Measurements from ENCODE around the gene ZKSCAN5.

The ZKSCAN5 gene

DNA sequence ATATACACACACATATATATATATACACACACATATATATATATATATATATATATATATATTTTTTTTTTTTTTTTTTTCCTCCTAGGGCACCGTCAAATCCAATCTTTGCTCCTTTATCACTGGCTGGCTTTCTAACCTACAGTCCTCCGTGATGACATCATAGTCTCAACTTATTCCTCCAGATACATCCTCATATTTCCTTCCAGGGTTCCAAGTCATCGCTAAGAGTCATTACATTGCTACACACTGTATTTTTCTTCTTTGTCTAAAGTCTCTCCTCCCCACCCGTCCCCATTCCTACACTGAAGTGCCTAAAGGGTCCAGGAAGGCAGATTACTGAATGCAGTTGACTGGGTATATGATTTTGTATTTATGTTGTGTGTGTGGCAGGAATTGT, 48.6 kb downstream of the ZKSCAN5 start:
- DNase-seq (ENCODE audit: low read depth) = no peak
- no peak overlapping the region for H3K4me3 ChIP-seq (ENCODE audit: low read length)
- TF ChIP-seq, protein P1, sequence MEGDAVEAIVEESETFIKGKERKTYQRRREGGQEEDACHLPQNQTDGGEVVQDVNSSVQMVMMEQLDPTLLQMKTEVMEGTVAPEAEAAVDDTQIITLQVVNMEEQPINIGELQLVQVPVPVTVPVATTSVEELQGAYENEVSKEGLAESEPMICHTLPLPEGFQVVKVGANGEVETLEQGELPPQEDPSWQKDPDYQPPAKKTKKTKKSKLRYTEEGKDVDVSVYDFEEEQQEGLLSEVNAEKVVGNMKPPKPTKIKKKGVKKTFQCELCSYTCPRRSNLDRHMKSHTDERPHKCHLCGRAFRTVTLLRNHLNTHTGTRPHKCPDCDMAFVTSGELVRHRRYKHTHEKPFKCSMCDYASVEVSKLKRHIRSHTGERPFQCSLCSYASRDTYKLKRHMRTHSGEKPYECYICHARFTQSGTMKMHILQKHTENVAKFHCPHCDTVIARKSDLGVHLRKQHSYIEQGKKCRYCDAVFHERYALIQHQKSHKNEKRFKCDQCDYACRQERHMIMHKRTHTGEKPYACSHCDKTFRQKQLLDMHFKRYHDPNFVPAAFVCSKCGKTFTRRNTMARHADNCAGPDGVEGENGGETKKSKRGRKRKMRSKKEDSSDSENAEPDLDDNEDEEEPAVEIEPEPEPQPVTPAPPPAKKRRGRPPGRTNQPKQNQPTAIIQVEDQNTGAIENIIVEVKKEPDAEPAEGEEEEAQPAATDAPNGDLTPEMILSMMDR (conservative IDR thresholded peaks at IDR 0.05; ENCODE audit: low read length) = no peak

DNA sequence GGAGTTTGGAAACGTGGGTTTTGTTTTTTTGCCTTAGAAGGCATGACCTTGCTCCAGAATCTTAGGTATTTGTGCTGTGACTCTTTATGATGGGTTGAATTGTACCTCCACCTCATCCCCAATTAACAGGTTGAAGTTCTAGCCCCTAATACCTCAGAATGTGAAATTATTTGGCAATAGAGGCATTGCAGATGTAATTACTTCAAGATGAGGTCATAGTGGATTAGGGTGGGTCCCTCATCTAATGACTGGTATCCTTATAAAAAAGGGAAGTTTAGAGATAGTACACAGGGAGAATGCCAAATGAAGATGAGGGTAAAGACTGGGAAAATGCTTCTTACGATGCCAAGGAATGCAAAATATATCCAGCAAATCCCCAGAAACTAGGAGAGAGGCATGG, 50.5 kb downstream of the ZKSCAN5 start:
- H3K4me3 ChIP-seq (ENCODE audit: low read length) = no peak overlapping the region
- DNase-seq (ENCODE audit: low read depth) = no peak
- TF ChIP-seq, protein P1 (conservative IDR thresholded peaks at IDR 0.05; ENCODE audit: low read length) = no peak

DNA sequence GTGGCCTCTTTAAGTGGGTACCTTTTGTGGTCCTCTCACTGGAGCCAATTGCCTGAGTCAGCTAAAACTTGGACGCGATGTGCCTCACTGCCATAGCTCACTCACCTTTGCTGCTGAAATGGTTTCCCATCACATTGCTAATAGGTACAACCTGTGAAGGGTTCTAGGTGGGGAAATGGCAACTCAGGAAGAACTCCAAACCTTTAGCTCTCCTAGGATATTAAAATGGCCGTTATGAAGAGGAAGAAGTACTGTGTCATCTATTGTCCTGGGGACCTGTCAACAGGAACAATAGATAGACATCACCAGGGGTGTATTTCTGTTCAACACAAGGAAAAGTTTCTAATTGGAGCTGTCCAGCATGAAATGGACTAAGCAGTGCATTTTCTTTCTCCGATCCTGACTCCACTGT, 52.7 kb downstream of the ZKSCAN5 start:
- H3K4me3 ChIP-seq (ENCODE audit: low read length) = peak overlapping the region; percentile 91
- TF ChIP-seq, protein P1 (conservative IDR thresholded peaks at IDR 0.05; ENCODE audit: low read length) = no peak
- DNase-seq (ENCODE audit: low read depth) = no peak

DNA sequence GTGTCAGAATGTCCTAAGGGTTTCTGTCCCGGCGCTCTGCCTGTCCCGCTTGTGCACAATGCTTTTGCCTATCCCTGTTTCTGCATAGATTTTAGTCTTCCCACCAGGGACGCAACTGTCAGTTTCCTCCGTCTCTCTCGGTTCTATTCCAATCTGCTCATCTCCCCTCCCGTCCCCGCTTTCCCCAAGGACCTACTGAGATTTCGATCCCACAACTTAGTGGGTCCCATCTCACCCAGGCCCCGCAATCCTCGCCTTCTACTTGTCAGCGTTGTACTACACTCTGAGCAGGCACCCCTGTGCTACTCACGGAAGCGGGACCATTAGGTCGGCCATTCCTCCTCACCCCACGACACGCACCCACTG, 53.5 kb downstream of the ZKSCAN5 start:
- TF ChIP-seq, protein P1 (conservative IDR thresholded peaks at IDR 0.05; ENCODE audit: low read length) = peak; percentile 5; the same call in 1 of the 2 replicates
- H3K4me3 ChIP-seq (ENCODE audit: low read length) = peak overlapping the region; percentile 91
- DNase-seq (ENCODE audit: low read depth) = no peak

DNA sequence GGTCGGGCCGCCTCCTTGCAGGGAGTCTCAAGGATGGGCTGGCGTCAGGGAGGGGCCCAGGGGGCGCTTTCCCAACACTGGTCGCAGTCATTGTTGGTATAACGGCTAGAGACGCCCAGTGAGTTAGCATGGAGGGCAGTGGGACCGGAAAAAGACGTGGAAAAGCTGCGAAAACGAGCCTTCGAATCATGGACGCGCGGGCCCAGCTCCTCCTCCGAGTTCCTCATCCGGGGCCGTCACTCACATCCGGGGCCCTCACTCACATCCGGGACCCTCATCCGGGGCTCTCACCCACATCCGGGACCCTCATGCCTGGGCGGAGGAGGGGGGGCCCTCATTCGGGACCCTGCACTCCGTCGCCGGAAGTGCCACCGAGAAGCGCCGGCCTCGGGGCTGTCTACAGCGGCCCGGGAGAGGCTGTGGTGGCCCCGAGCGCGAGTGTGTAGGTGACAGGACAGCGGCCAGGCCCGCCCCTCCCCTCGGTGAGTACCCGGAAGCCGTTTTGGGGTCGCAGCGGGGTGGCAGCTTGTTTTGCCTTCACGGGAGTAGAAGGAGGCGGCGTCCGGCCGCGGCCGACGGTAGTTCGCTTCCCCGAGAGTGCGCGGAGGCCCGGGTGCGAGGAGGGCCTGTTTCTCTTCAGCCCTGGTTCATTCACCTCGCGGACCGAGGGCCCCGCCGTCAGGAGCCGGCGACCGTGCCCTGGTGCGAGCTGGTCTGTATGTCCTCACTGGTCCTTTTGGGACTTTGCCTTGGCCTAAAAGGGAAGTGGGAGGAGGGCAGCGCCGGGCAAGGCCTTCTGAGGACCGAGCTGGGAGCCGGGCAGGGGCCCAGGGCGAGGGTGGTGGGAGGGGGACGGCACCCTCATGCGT, 54.1 kb downstream of the ZKSCAN5 start, which contains the start of gene ZNF655:
Gene ZNF655 (plus strand): TSS at position 337 of the 869 bp plus-strand sequence. CDS start 1,918 bp downstream, outside the sequence.
- H3K4me3 ChIP-seq (ENCODE audit: low read length) = peak within 1 kb of the TSS; percentile 91
- TF ChIP-seq, protein P1 (conservative IDR thresholded peaks at IDR 0.05; ENCODE audit: low read length) = no peak; the same call in 1 of the 2 replicates
- peak; percentile 78 for DNase-seq (ENCODE audit: low read depth)

DNA sequence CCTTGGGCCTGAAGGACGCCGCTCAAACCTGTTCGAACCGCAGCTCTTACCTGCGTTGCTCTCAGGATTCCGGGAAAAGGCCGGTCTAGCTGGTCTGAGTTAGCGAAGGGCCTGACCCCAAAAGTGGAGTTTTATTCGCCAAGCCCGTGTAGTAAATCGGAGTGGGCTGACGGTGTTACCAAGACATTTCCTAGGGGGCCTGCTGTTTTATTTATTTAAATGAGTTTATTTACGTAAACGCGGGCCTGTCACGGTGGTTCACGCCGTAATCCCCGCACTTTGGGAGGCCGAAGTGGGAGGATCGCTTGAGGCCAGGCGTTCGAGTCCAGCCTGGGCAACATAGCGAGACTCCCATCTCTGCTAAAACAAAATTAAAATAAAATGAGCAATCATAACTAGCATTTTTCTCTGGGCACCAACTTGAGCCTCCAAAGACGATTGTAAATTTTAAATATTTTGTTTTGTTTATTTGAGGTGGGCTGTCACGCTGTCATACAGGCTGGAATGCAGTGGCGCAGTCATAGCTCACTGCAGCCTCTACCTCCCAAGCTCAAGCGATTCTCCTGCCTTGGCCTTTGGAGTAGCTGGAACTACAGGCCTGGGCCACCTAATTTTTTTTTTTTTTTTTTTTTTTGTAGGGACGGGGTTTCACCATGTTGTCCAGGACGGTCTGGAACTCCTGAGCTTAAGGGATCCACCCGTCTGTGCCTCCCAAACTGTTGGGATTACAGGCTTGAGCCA, 54.9 kb downstream of the ZKSCAN5 start:
- TF ChIP-seq, protein P1 (conservative IDR thresholded peaks at IDR 0.05; ENCODE audit: low read length) = no peak
- peak overlapping the region; percentile 91 for H3K4me3 ChIP-seq (ENCODE audit: low read length)
- DNase-seq (ENCODE audit: low read depth) = peak; percentile 36

Measured in AG10803 (cell line).